HFFc6 (cell line): ENCODE results near the gene PLB1. TPM values are rescaled to one million over a fixed set of nuclear protein-coding genes. Genes with fewer than 3 reads are reported as not detected.

Source experiments
- DNase-seq: peaks from one replicate; pipeline ENCODE4 v3.0.0-alpha.2; 2018
- H3K27ac Mint-ChIP-seq: 2 replicates; pipeline ENCODE4 v1.8.0; 2020; ENCODE audit warnings: mild to moderate bottlenecking, mixed read lengths
- H3K27me3 Mint-ChIP-seq: 2 replicates; pipeline ENCODE4 v1.8.0; 2021; ENCODE audit warnings: mild to moderate bottlenecking, moderate library complexity, mixed read lengths; ENCODE audit not compliant: insufficient read depth
- H3K36me3 Mint-ChIP-seq: 2 replicates; pipeline ENCODE4 v1.8.0; 2021; ENCODE audit warnings: low read depth, mixed read lengths
- H3K4me1 Mint-ChIP-seq: 2 replicates; pipeline ENCODE4 v1.8.0; 2020; ENCODE audit warnings: low read depth, mixed read lengths
- H3K4me3 Mint-ChIP-seq: 2 replicates; pipeline ENCODE4 v1.8.0; 2020; ENCODE audit warnings: mild to moderate bottlenecking, moderate library complexity, mixed read lengths
- H3K9me3 Mint-ChIP-seq: 2 replicates; pipeline ENCODE4 v1.8.0; 2020; ENCODE audit warnings: mild to moderate bottlenecking, mixed read lengths
- total RNA-seq, 6 experiments: library from RNA; stranded (reverse); fragmentation: NEBNext Ultra II Directional; extraction: Animal tissue kit (Norgen Biotek cat#: 25700); gene quantifications; 2 replicates in 1 of 6; 3 replicates in 5 of 6; pipeline ENCODE4 v1.2.3, GENCODE V29; 2021
- TF ChIP-seq, protein P1 (sequence below): fragments of 200-600 bp; sonication (generic); IDR thresholded peaks from 2 replicates; pipeline ENCODE4 v1.5.0; 2021; ENCODE audit warnings: antibody characterized with exemption, mild to moderate bottlenecking

The PLB1 gene
- total RNA-seq, 6 experiments from 2014 or later: 0.36 to 0.95 (median 0.62) TPM

DNA sequence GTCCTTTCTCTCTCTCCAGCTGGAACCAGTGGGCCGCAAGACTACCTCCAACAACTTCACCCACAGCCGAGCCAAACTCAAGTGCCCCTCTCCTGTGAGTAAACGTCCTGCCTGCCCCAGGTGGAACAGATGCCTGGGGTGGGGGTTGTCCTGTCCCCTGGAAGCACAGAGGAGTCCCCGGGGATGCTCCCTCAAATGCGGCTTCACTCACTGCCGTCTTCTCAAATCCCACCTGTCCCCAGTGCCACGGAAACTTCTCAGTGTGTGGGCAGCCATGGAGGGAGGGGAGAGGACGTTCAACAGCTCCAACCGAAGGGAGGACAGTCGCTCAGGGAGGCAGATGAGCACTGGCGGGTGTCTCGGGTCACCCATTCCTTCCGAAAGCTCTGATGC, 145.0 kb downstream of the PLB1 start:
- H3K27ac Mint-ChIP-seq: no peak overlapping the region
- H3K27me3 Mint-ChIP-seq: peaks cover 3% of the 10 kb centered on the region
- TF ChIP-seq, protein P1, sequence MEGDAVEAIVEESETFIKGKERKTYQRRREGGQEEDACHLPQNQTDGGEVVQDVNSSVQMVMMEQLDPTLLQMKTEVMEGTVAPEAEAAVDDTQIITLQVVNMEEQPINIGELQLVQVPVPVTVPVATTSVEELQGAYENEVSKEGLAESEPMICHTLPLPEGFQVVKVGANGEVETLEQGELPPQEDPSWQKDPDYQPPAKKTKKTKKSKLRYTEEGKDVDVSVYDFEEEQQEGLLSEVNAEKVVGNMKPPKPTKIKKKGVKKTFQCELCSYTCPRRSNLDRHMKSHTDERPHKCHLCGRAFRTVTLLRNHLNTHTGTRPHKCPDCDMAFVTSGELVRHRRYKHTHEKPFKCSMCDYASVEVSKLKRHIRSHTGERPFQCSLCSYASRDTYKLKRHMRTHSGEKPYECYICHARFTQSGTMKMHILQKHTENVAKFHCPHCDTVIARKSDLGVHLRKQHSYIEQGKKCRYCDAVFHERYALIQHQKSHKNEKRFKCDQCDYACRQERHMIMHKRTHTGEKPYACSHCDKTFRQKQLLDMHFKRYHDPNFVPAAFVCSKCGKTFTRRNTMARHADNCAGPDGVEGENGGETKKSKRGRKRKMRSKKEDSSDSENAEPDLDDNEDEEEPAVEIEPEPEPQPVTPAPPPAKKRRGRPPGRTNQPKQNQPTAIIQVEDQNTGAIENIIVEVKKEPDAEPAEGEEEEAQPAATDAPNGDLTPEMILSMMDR: no peak
- peaks cover 22% of the 10 kb centered on the region for H3K4me1 Mint-ChIP-seq
- DNase-seq: no peak
- no peaks in the 10 kb centered on the region for H3K36me3 Mint-ChIP-seq
- no peaks in the 10 kb centered on the region for H3K9me3 Mint-ChIP-seq
- no peak overlapping the region for H3K4me3 Mint-ChIP-seq

- no peak for DNase-seq
- TF ChIP-seq, protein P1: no peak
- Mint-ChIP-seq H3K9me3 (no peaks in the 10 kb centered on the region), H3K27me3 (peaks cover under 1% of the 10 kb centered on the region), H3K36me3 (no peaks in the 10 kb centered on the region), H3K4me3 (no peak overlapping the region), H3K27ac (no peak overlapping the region), H3K4me1 (peaks cover 22% of the 10 kb centered on the region)
Observed at GRCh38 chr2:28642796-28643195, 146.9 kb downstream of the PLB1 start.

GRCh38 chr2:28643327-28643726, 147.5 kb downstream of the PLB1 start:
- H3K9me3 Mint-ChIP-seq: no peaks in the 10 kb centered on the region
- H3K27ac Mint-ChIP-seq: peak overlapping the region; percentile 89
- TF ChIP-seq, protein P1: no peak
- DNase-seq: no peak
- H3K4me3 Mint-ChIP-seq: peak overlapping the region; percentile 59
- H3K27me3 Mint-ChIP-seq: no peaks in the 10 kb centered on the region; the same call in none of the 2 replicates
- H3K36me3 Mint-ChIP-seq: no peaks in the 10 kb centered on the region
- peaks cover 22% of the 10 kb centered on the region for H3K4me1 Mint-ChIP-seq

- TF ChIP-seq, protein P1: no peak
- Mint-ChIP-seq H3K4me1 (peaks cover 25% of the 10 kb centered on the region), H3K27me3 (no peaks in the 10 kb centered on the region; the same call in none of the 2 replicates), H3K36me3 (no peaks in the 10 kb centered on the region), H3K9me3 (no peaks in the 10 kb centered on the region), H3K27ac (peak overlapping the region; percentile 89), H3K4me3 (peak overlapping the region; percentile 59)
- peak; percentile 87 for DNase-seq
Observed at GRCh38 chr2:28643911-28644334, 148.1 kb downstream of the PLB1 start.

GRCh38 chr2:28644760-28645159, 148.9 kb downstream of the PLB1 start:
- no peaks in the 10 kb centered on the region for H3K36me3 Mint-ChIP-seq
- no peaks in the 10 kb centered on the region for H3K9me3 Mint-ChIP-seq
- no peak overlapping the region for H3K4me3 Mint-ChIP-seq
- no peaks in the 10 kb centered on the region; the same call in none of the 2 replicates for H3K27me3 Mint-ChIP-seq
- TF ChIP-seq, protein P1: no peak
- no peak for DNase-seq
- peaks cover 34% of the 10 kb centered on the region for H3K4me1 Mint-ChIP-seq
- H3K27ac Mint-ChIP-seq: peak overlapping the region; percentile 89; the same call in 1 of the 2 replicates

DNA sequence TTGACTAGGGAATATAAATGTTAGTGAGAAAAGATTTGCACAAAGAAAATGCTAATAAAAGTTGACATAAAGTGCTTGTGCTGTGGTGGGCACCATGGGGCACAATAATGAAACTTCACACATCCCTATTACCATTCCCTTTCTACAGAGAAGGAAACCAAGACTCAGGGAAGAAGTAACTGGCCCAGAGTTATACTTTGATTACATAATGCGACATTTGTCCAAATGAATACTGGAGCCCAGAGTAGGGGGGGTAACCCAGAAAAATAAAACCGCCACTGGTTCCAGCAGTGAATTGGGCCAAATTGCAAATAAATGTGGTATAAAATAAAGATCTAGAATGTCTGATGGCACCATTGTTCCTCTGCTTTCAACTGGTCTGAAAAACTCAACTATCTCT, 149.7 kb downstream of the PLB1 start:
- Mint-ChIP-seq H3K36me3 (no peaks in the 10 kb centered on the region), H3K27me3 (no peaks in the 10 kb centered on the region; the same call in none of the 2 replicates), H3K27ac (no peak overlapping the region), H3K4me1 (peaks cover 41% of the 10 kb centered on the region), H3K4me3 (no peak overlapping the region), H3K9me3 (no peaks in the 10 kb centered on the region)
- TF ChIP-seq, protein P1: no peak
- no peak for DNase-seq
